HepG2 (cell line): ENCODE measurements around the gene ARMH1. TPM values are rescaled to one million over a fixed set of nuclear protein-coding genes. Genes with fewer than 3 reads are reported as not detected.

Experiments
- ARID5B ChIP-seq: IDR thresholded peaks from 2 replicates; pipeline ENCODE4 v1.4.0; 2020; ENCODE audit warnings: mild to moderate bottlenecking, missing genetic modification reagents
- DNMT1 ChIP-seq: sonication (generic); formaldehyde crosslinking; IDR thresholded peaks from 2 replicates; pipeline ENCODE4 v1.5.1; 2020; ENCODE audit warnings: mild to moderate bottlenecking, missing genetic modification reagents
- DPF2 ChIP-seq: sonication (generic); formaldehyde crosslinking; IDR thresholded peaks from 2 replicates; pipeline ENCODE4 v1.4.0; 2020; ENCODE audit warnings: mild to moderate bottlenecking, low read depth, missing genetic modification reagents, borderline replicate concordance
- ELF3 ChIP-seq: IDR thresholded peaks from 2 replicates; pipeline ENCODE4 v1.6.1; 2016; ENCODE audit warnings: missing genetic modification reagents, missing compliant biosample characterization
- EP300 ChIP-seq, 3 experiments: sonication (generic) in 1 of 3; formaldehyde crosslinking in 1 of 3; IDR thresholded peaks; 2 replicates each; pipeline versions ENCODE4 v1.5.1 to v1.6.1; 2011 to 2020; ENCODE audit warnings: low read depth in 2 of 3, low read length in 2 of 3, borderline replicate concordance in 1 of 3, improper control_type of control experiment in 1 of 3, mild to moderate bottlenecking in 1 of 3, missing genetic modification reagents in 1 of 3, moderate library complexity in 1 of 3
- HMG20B ChIP-seq: conservative IDR thresholded peaks from 2 replicates; pipeline ENCODE4 v1.6.1; 2016; ENCODE audit warnings: missing genetic modification reagents, missing compliant biosample characterization
- HNF1A ChIP-seq, 2 experiments: sonication (generic) in 1 of 2; formaldehyde crosslinking in 1 of 2; IDR thresholded peaks; 2 replicates each; pipeline versions ENCODE4 v1.4.0 to v1.6.1; 2016 to 2020; ENCODE audit warnings: borderline replicate concordance in 1 of 2, low read depth in 1 of 2, mild to moderate bottlenecking in 1 of 2, missing genetic modification reagents in 1 of 2
- MLX ChIP-seq: IDR thresholded peaks from 2 replicates; pipeline ENCODE4 v1.6.1; 2016
- SALL2 ChIP-seq: sonication (generic); formaldehyde crosslinking; IDR thresholded peaks from 2 replicates; pipeline ENCODE4 v1.8.1; 2023; ENCODE audit warnings: mild to moderate bottlenecking, missing genetic modification reagents, inconsistent platforms
- THRA ChIP-seq: sonication (generic); formaldehyde crosslinking; IDR thresholded peaks from 2 replicates; pipeline ENCODE4 v1.4.0; 2020; ENCODE audit warnings: missing genetic modification reagents, borderline replicate concordance
- ZBTB7A ChIP-seq: sonication (generic); formaldehyde crosslinking; IDR thresholded peaks from 2 replicates; pipeline ENCODE4 v1.8.0; 2022; ENCODE audit warnings: mild to moderate bottlenecking, missing genetic modification reagents
- ZFP82 ChIP-seq: sonication (generic); formaldehyde crosslinking; IDR thresholded peaks from 2 replicates; pipeline ENCODE4 v1.5.1; 2020; ENCODE audit warnings: mild to moderate bottlenecking, missing genetic modification reagents, borderline replicate concordance
- ZNF232 ChIP-seq: sonication (generic); formaldehyde crosslinking; IDR thresholded peaks from 2 replicates; pipeline ENCODE4 v1.4.0; 2020; ENCODE audit warnings: missing genetic modification reagents, borderline replicate concordance
- ZNF296 ChIP-seq: sonication (generic); formaldehyde crosslinking; conservative IDR thresholded peaks from 2 replicates; pipeline ENCODE4 v1.5.0; 2020; ENCODE audit warnings: mild to moderate bottlenecking, missing genetic modification reagents
- ZNF367 ChIP-seq: sonication (generic); formaldehyde crosslinking; IDR thresholded peaks from 2 replicates; pipeline ENCODE4 v1.4.0; 2020; ENCODE audit warnings: missing genetic modification reagents, borderline replicate concordance
- ZNF383 ChIP-seq: sonication (generic); formaldehyde crosslinking; IDR thresholded peaks from 2 replicates; pipeline ENCODE4 v1.4.0; 2020; ENCODE audit warnings: missing genetic modification reagents, mild to moderate bottlenecking, borderline replicate concordance
- ZNF451 ChIP-seq: sonication (generic); formaldehyde crosslinking; IDR thresholded peaks from 2 replicates; pipeline ENCODE4 v1.5.0; 2020; ENCODE audit warnings: mild to moderate bottlenecking, missing genetic modification reagents
- ZNF572 ChIP-seq: sonication (generic); formaldehyde crosslinking; IDR thresholded peaks from 2 replicates; pipeline ENCODE4 v1.5.1; 2020; ENCODE audit warnings: mild to moderate bottlenecking, missing genetic modification reagents
- ZNF788 ChIP-seq: sonication (generic); formaldehyde crosslinking; IDR thresholded peaks from 2 replicates; pipeline ENCODE4 v1.5.0; 2020; ENCODE audit warnings: mild to moderate bottlenecking, missing genetic modification reagents, borderline replicate concordance
- polyA plus RNA-seq, 8 experiments: library from polyadenylated mRNA; depleted of rRNA in 3 of 8; stranded (reverse) in 7 of 8; unstranded in 1 of 8; fragments of >200 nt; fragmentation: Illumina TruSeq in 4 of 8; extraction: Trizol in 4 of 8; gene quantifications; 2 replicates each; pipeline versions ENCODE4 v1.2.1 to v1.2.3, GENCODE V29; 2011 to 2016; ENCODE audit warnings: low read depth in 4 of 8, missing spikeins in 1 of 8, mixed read lengths in 1 of 8; ENCODE audit not compliant: insufficient read depth in 1 of 8
- total RNA-seq, 5 experiments: library from RNA; depleted of rRNA; stranded (reverse); fragments of >200 nt; fragmentation: Illumina TruSeq; extraction: Trizol; gene quantifications; 2 replicates each; pipeline ENCODE4 v1.2.3, GENCODE V29; 2016; ENCODE audit warnings: low read depth in 1 of 5

Gene ARMH1
- total and polyA plus RNA-seq, 2 of the 13 experiments (the other 11 are each of a cell fraction or from before 2014, with no cell fraction given): 0.69 TPM; not detected in 1

DNA sequence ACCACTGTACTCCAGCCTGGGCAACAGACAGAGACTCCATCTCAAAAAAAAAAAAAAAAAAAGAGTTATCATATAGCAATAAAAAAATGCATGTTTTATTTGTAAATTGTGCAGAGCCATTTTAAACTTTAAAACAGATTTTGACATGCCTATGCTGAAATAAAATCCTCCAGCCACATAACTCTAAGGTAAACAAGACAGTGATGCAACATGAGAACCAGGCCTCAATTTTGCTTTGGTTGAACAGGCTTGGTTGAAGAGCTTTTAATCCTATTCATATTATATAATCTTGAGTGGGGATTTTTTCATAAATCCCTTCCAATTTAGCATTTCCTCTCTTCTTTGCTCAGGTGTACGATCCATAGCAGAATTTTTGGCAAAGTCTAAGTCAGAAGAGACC lies 26.1 kb downstream of the ARMH1 start (continued):
- no peak for TF ChIP-seq ZFP82
- no peak for TF ChIP-seq ZNF296 (CRISPR knock-in tag)
- TF ChIP-seq ZNF572 (CRISPR knock-in tag): no peak
- TF ChIP-seq ELF3 (CRISPR knock-in tag): 0 out of 2 replicates have a peak, but pooled peaks have one; percentile 8
- no peak for TF ChIP-seq ZBTB7A (CRISPR knock-in tag)
- TF ChIP-seq ZNF232 (CRISPR knock-in tag): no peak
- TF ChIP-seq HNF1A (IDR thresholded peaks at IDR 0.05; ENCODE audit: low read depth): no peak
- TF ChIP-seq HNF1A (CRISPR knock-in tag; IDR thresholded peaks at IDR 0.05; ENCODE audit: borderline replicate concordance): no peak
- no peak for TF ChIP-seq ZNF788 (CRISPR knock-in tag)
- TF ChIP-seq ZNF383: no peak
- no peak for TF ChIP-seq SALL2 (CRISPR knock-in tag)
- TF ChIP-seq EP300 (IDR thresholded peaks at IDR 0.05; ENCODE audit: low read depth in 2 of 2, low read length in 2 of 2): 0 out of 4 replicates have a peak, but pooled peaks of 1 of the 2 experiments have one; percentile 31
- no peak for TF ChIP-seq EP300 (CRISPR knock-in tag; IDR thresholded peaks at IDR 0.05; ENCODE audit: borderline replicate concordance)
- TF ChIP-seq THRA: no peak
- TF ChIP-seq DPF2 (CRISPR knock-in tag): no peak
- TF ChIP-seq ARID5B (CRISPR knock-in tag): no peak
- TF ChIP-seq ZNF367 (CRISPR knock-in tag): no peak
- TF ChIP-seq HMG20B (CRISPR knock-in tag): no peak
- TF ChIP-seq DNMT1 (CRISPR knock-in tag): no peak
- TF ChIP-seq ZNF451 (CRISPR knock-in tag): no peak
- TF ChIP-seq MLX (CRISPR knock-in tag): no peak
